HL-60 (cell line): ENCODE data around the gene CTNNAL1.

Experiments used
- DNase-seq, 2 experiments: peaks; one replicate each; pipeline ENCODE4 v3.0.0-alpha.2; 2010 to 2020; ENCODE audit warnings: low read depth in 1 of 2, low spot score in 1 of 2
- H3K27ac ChIP-seq: fragments of 250-450 bp; sonication (Bioruptor Pico); replicated peaks from 2 replicates; pipeline ENCODE4 v1.5.1; 2020; ENCODE audit warnings: mild to moderate bottlenecking, moderate library complexity
- H3K27me3 ChIP-seq: fragments of 250-450 bp; sonication (Bioruptor Pico); 2 replicates; pipeline ENCODE4 v1.5.1; 2021; ENCODE audit warnings: mild to moderate bottlenecking, moderate library complexity; ENCODE audit not compliant: insufficient read depth, poor library complexity, severe bottlenecking
- H3K4me3 ChIP-seq: replicated peaks from 2 replicates; pipeline ENCODE4 v1.5.1; 2011; ENCODE audit warnings: mild to moderate bottlenecking, control low read depth, low read length; ENCODE audit not compliant: insufficient read depth
- CTCF ChIP-seq: IDR thresholded peaks from one replicate; pipeline ENCODE4 v1.5.1; 2011; ENCODE audit warnings: low read length, control low read depth, inconsistent platforms; ENCODE audit not compliant: insufficient read depth
- GABPA ChIP-seq: IDR thresholded peaks from 2 replicates; pipeline ENCODE4 v1.6.1; 2012; ENCODE audit warnings: low read depth
- POLR2AphosphoS5 ChIP-seq: IDR thresholded peaks from 2 replicates; pipeline ENCODE4 v1.6.1; 2012; ENCODE audit warnings: low read depth
- REST ChIP-seq: IDR thresholded peaks from 2 replicates; pipeline ENCODE4 v1.6.1; 2012; ENCODE audit warnings: low read depth; ENCODE audit not compliant: insufficient replicate concordance
- SPI1 ChIP-seq: IDR thresholded peaks from 2 replicates; pipeline ENCODE4 v1.6.1; 2012; ENCODE audit warnings: low read depth, mild to moderate bottlenecking, borderline replicate concordance

CTNNAL1 gene

GRCh38 chr9:109011231-109011671 lies 2.0 kb downstream of the CTNNAL1 start:
- no peaks in the 10 kb centered on the region for H3K27me3 ChIP-seq
- no peak overlapping the region for H3K27ac ChIP-seq
- TF ChIP-seq CTCF, result no peak
- no peak for TF ChIP-seq REST
- no peak for TF ChIP-seq SPI1
- TF ChIP-seq GABPA, result no peak
- TF ChIP-seq POLR2AphosphoS5, result no peak
- no peak for DNase-seq
- no peak overlapping the region for H3K4me3 ChIP-seq

GRCh38 chr9:109010746-109011145 lies 2.6 kb downstream of the CTNNAL1 start:
- no peak for TF ChIP-seq GABPA
- TF ChIP-seq REST, result no peak
- TF ChIP-seq CTCF, result no peak
- TF ChIP-seq POLR2AphosphoS5, result no peak
- no peak for TF ChIP-seq SPI1
- Histone ChIP-seq H3K27ac (no peak overlapping the region), H3K4me3 (no peak overlapping the region), H3K27me3 (no peaks in the 10 kb centered on the region)
- DNase-seq, result peak in 1 of 2 experiments; percentile 7

- Histone ChIP-seq H3K27ac (no peak overlapping the region), H3K27me3 (no peaks in the 10 kb centered on the region)
These were observed 7.6 kb downstream of the CTNNAL1 start for GRCh38 chr9:109005678-109006077.

More at GRCh38 chr9:109005678-109006077, 7.6 kb downstream of the CTNNAL1 start:
- no peak overlapping the region for H3K4me3 ChIP-seq
- no peak for DNase-seq
- TF ChIP-seq SPI1 (no peak), CTCF (no peak), POLR2AphosphoS5 (no peak), REST (no peak), GABPA (no peak)
